Measurements from ENCODE around the gene ABLIM3. TPM values are rescaled to one million over a fixed set of nuclear protein-coding genes. Genes with fewer than 3 reads are reported as not detected.

ABLIM3 gene
- total and polyA plus RNA-seq, 2 of the 8 experiments (the other 6 are each of a cell fraction or from before 2014, with no cell fraction given): 0.36 to 0.56 TPM

DNA sequence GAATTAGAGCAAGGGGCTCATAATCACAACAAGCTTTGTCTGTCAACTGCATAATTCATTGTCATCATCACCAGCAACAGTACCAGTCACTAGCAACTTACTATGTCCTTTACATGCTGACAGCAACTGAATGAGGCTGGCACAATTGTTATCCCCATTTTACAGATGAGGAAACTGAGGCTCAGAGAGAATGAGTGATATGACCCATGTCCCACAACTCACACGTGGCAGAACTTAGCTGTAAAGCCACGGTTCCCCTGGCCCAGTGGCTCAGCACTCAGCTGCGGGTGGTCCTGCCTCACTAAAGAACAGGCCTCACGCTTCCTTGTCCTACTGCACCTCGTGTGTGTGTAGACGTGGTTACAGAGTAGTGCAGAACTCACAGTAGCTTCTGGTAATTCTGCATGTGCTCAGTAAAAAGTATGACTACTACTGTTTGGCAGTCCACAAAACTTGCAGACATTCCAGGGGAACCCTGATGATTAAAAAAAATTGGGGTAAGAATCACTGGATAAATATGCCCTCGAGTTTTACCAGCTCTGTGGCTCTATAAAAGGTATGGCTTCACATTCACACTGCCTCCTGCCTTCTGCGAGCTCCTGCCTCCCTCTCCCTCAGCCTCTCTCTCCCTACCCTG, 160.6 kb downstream of the ABLIM3 start:
- H4K20me1 ChIP-seq (replicated peaks in 1 of 2; ENCODE audit: control insufficient read depth in 1 of 2, insufficient read depth in 2 of 2, low read length in 2 of 2): no peaks in the 10 kb centered on the region
- no peak overlapping the region for H3K27ac ChIP-seq (ENCODE audit: low read depth, low read length)
- no peak overlapping the region for H3K4me2 ChIP-seq (ENCODE audit: insufficient read depth in 1 of 2, low read depth in 2 of 2, low read length in 2 of 2)
- H3K79me2 ChIP-seq (ENCODE audit: control insufficient read depth in 1 of 2, insufficient read depth in 2 of 2, low read length in 2 of 2): no peaks in the 10 kb centered on the region
- WGBS, 2 experiments (ENCODE audit: extremely low coverage in 1 of 2, insufficient coverage in 1 of 2, insufficient read length in 1 of 2, insufficient replicate concordance in 2 of 2, low coverage in 1 of 2, low lambda C conversion rate in 2 of 2, missing lambda C conversion rate in 1 of 2): 89% methylated on average over 8 of the region's 8 CpGs; no CpG with 5 or more reads in 1 of the 2 experiments
- no peak overlapping the region for H2BK5ac ChIP-seq (ENCODE audit: low read depth, low read length)
- no peaks in the 10 kb centered on the region for H3K36me3 ChIP-seq (ENCODE audit: control insufficient read depth in 2 of 4, insufficient read depth in 4 of 4, low read length in 3 of 4)
- no peak overlapping the region for H2AFZ ChIP-seq (ENCODE audit: low read length)
- H4K8ac ChIP-seq (ENCODE audit: extremely low read depth, insufficient read depth, low read length): peak overlapping the region; percentile 29; the same call in 1 of the 2 replicates
- H4K5ac ChIP-seq (ENCODE audit: insufficient read length, low read depth, low read length): no peak overlapping the region
- no peaks in the 10 kb centered on the region for H3K27me3 ChIP-seq (replicated peaks in 1 of 4; ENCODE audit: control insufficient read depth in 3 of 4, extremely low read depth in 1 of 4, insufficient read depth in 3 of 4, low read length in 3 of 4)
- no peak overlapping the region for H3K18ac ChIP-seq (ENCODE audit: extremely low read depth, low read length)
- no peak overlapping the region for H2BK120ac ChIP-seq (replicated peaks; ENCODE audit: low read depth, low read length)
- no peak for DNase-seq (ENCODE audit: low read depth in 1 of 2, low spot score in 2 of 2)
- no peaks in the 10 kb centered on the region; a peak in 1 of 7 replicates for H3K4me1 ChIP-seq (replicated peaks in 1 of 4; ENCODE audit: control insufficient read depth in 3 of 4, insufficient read depth in 4 of 4, low read length in 3 of 4)
- no peak overlapping the region for H3K56ac ChIP-seq (replicated peaks; ENCODE audit: insufficient read length, low read depth, low read length)
- ChIA-PET CTCF (ENCODE audit: partially characterized antibody) (interaction anchor here (0.9 to 2.5 kb wide), 7 partner anchors 9 to 250 kb away, joined by 3 to 10 read pairs (median 5); no protein-coding TSS in a partner anchor), POLR2A (ENCODE audit: partially characterized antibody) (no interaction called here)
- no peaks in the 10 kb centered on the region for H3K9me3 ChIP-seq (ENCODE audit: insufficient read depth in 2 of 2, low read depth in 1 of 2, low read length in 1 of 2)
- H3K23me2 ChIP-seq (ENCODE audit: low read depth, low read length): no peaks in the 10 kb centered on the region; the same call in 1 of the 2 replicates
- no peak overlapping the region for H2BK20ac ChIP-seq (ENCODE audit: low read length)
- H3K4me3 ChIP-seq (ENCODE audit: extremely low read depth in 1 of 4, insufficient read depth in 2 of 4, low read depth in 3 of 4, low read length in 4 of 4): no peak overlapping the region
- H2BK12ac ChIP-seq (ENCODE audit: low read depth, low read length): no peak overlapping the region
- no peaks in the 10 kb centered on the region for H3K79me1 ChIP-seq (ENCODE audit: low read depth, low read length)
- FAIRE-seq: no peak
- no peak overlapping the region for H4K91ac ChIP-seq (replicated peaks; ENCODE audit: insufficient read length, low read length)
- TF ChIP-seq ASH2L (IDR thresholded peaks at IDR 0.05; ENCODE audit: low read length) (no peak), YY1 (IDR thresholded peaks at IDR 0.05; ENCODE audit: low read depth, low read length) (no peak), SRF (IDR thresholded peaks at IDR 0.05; ENCODE audit: low read depth, low read length) (no peak), SIX5 (IDR thresholded peaks at IDR 0.05; ENCODE audit: low read depth, low read length) (no peak)
- H2BK15ac ChIP-seq (ENCODE audit: low read length): no peak overlapping the region
- no peak overlapping the region for H3K9ac ChIP-seq (replicated peaks in 1 of 4; ENCODE audit: extremely low read depth in 1 of 4, low read depth in 3 of 4, low read length in 3 of 4)
- H3K23ac ChIP-seq (ENCODE audit: insufficient read length): no peak overlapping the region
- H3K14ac ChIP-seq (ENCODE audit: insufficient read length): no peak overlapping the region
- H3K4ac ChIP-seq (replicated peaks; ENCODE audit: insufficient read length, low read depth, low read length): no peak overlapping the region
- H2AK5ac ChIP-seq (ENCODE audit: low read depth, low read length): no peak overlapping the region
